B cell (primary cell): ENCODE data around the gene CD33. TPM values are rescaled to one million over a fixed set of nuclear protein-coding genes. Genes with fewer than 3 reads are reported as not detected.

Experiments
- ATAC-seq: fragments of 200-7000 bp; cut with Tn5 transposase; one replicate; pipeline ENCODE4 v1.10.0; 2021; ENCODE audit warnings: low read depth, mild to moderate bottlenecking, moderate number of reproducible peaks, moderate library complexity
- CTCF ChIA-PET: fragments of 350-600 bp; sonication (Branson Sonifier 250); formaldehyde crosslinking; loops from one replicate; lab custom pipeline; 2021; ENCODE audit warnings: antibody characterized with exemption, inconsistent platforms; lab: Charles Lee
- POLR2A ChIA-PET: fragments of 350-600 bp; sonication (Branson Sonifier 250); formaldehyde crosslinking; loops from one replicate; lab custom pipeline; 2021; ENCODE audit warnings: antibody characterized with exemption; lab: Charles Lee
- DNase-seq: peaks from one replicate; pipeline ENCODE4 v3.0.0; 2013
- H2AFZ ChIP-seq: 2 replicates; pipeline ENCODE4 v1.6.1; 2012; ENCODE audit warnings: mild to moderate bottlenecking, low read depth, low read length; ENCODE audit not compliant: insufficient read depth, poor library complexity, severe bottlenecking
- H3K27ac ChIP-seq, 2 donors: 1 replicate in 1 of 2; 2 replicates in 1 of 2; pipeline ENCODE4 v1.5.1; 2012 to 2013; ENCODE audit warnings: low read length in 2 of 2, mild to moderate bottlenecking in 2 of 2, moderate library complexity in 1 of 2
- H3K27me3 ChIP-seq, 4 experiments: fragments of 200-600 bp in 1 of 4; sonication (generic) in 1 of 4; replicated peaks in 1 of 4; 1 replicate in 2 of 4; 2 replicates in 2 of 4; pipeline versions ENCODE4 v1.6.1 to v1.7.0; 2013 to 2016; ENCODE audit warnings: low read length in 3 of 4, mild to moderate bottlenecking in 2 of 4, mixed read lengths in 1 of 4, moderate library complexity in 1 of 4; ENCODE audit not compliant: insufficient read depth in 4 of 4, control insufficient read depth in 3 of 4; ENCODE audit errors: control extremely low read depth in 1 of 4
- H3K36me3 ChIP-seq, 2 experiments: replicated peaks in 1 of 2; 1 replicate in 1 of 2; 2 replicates in 1 of 2; pipeline versions ENCODE4 v1.6.1 to v1.7.1; 2013; ENCODE audit warnings: low read length in 1 of 2; ENCODE audit not compliant: insufficient read depth in 2 of 2, control insufficient read depth in 1 of 2; ENCODE audit errors: control extremely low read depth in 1 of 2, extremely low read depth in 1 of 2
- H3K4me1 ChIP-seq, 2 donors: fragments of 200-600 bp in 1 of 2; sonication (generic) in 1 of 2; 1 replicate in 1 of 2; 2 replicates in 1 of 2; pipeline versions ENCODE4 v1.5.1 to v1.6.1; 2013 to 2017; ENCODE audit warnings: low read length in 2 of 2; ENCODE audit not compliant: control insufficient read depth in 2 of 2, insufficient read depth in 2 of 2
- H3K4me2 ChIP-seq: replicated peaks from 2 replicates; pipeline ENCODE3; 2012; ENCODE audit warnings: mild to moderate bottlenecking, low read depth, low read length; ENCODE audit not compliant: poor library complexity, severe bottlenecking
- H3K4me3 ChIP-seq, 5 experiments: fragments of 200-600 bp in 1 of 5; sonication (generic) in 1 of 5; 1 replicate in 3 of 5; 2 replicates in 2 of 5; pipeline versions ENCODE4 v1.5.1 to v1.7.0; 2011 to 2016; ENCODE audit warnings: low read length in 4 of 5, mild to moderate bottlenecking in 4 of 5, low read depth in 2 of 5, control low read depth in 1 of 5, moderate library complexity in 1 of 5; ENCODE audit not compliant: insufficient read depth in 1 of 5; ENCODE audit errors: control extremely low read depth in 1 of 5, extremely low read depth in 1 of 5
- H3K79me2 ChIP-seq: fragments of 200-600 bp; sonication (generic); one replicate; pipeline ENCODE4 v1.6.0; 2016; ENCODE audit warnings: low read length; ENCODE audit not compliant: control insufficient read depth, insufficient read depth
- H3K9ac ChIP-seq: fragments of 200-600 bp; sonication (generic); 2 replicates; pipeline ENCODE4 v1.6.1; 2017; ENCODE audit warnings: mild to moderate bottlenecking, low read length, moderate library complexity
- H3K9me3 ChIP-seq, 3 donors: one replicate each; pipeline versions ENCODE4 v1.6.1 to v1.7.1; 2013; ENCODE audit warnings: low read length in 2 of 3; ENCODE audit not compliant: control insufficient read depth in 2 of 3, insufficient read depth in 1 of 3; ENCODE audit errors: control extremely low read depth in 1 of 3
- H4K20me1 ChIP-seq: 2 replicates; pipeline ENCODE4 v1.6.0; 2012; ENCODE audit warnings: mild to moderate bottlenecking, low read length; ENCODE audit not compliant: insufficient read depth, control insufficient read depth, poor library complexity, severe bottlenecking
- H3K27ac Mint-ChIP-seq: one replicate; pipeline ENCODE4 v1.8.0; 2021; ENCODE audit warnings: mixed read lengths
- H3K27me3 Mint-ChIP-seq: one replicate; pipeline ENCODE4 v1.8.0; 2021; ENCODE audit warnings: mixed read lengths
- H3K4me1 Mint-ChIP-seq: one replicate; pipeline ENCODE4 v1.8.0; 2021; ENCODE audit warnings: mixed read lengths
- H3K4me3 Mint-ChIP-seq: one replicate; pipeline ENCODE4 v1.8.0; 2021; ENCODE audit warnings: mixed read lengths
- H3K9me3 Mint-ChIP-seq: one replicate; pipeline ENCODE4 v1.8.0; 2022; ENCODE audit warnings: mixed read lengths; ENCODE audit not compliant: insufficient read depth
- CTCF ChIP-seq: fragments of 200-600 bp; IDR thresholded peaks from one replicate; pipeline ENCODE4 v1.8.0; 2022; ENCODE audit warnings: antibody characterized with exemption, mild to moderate bottlenecking
- EZH2 ChIP-seq: IDR thresholded peaks from 2 replicates; pipeline ENCODE4 v1.6.1; 2012; ENCODE audit warnings: borderline replicate concordance, low read depth, mild to moderate bottlenecking, moderate library complexity, low read length; ENCODE audit not compliant: insufficient read depth, poor library complexity, severe bottlenecking
- WGBS: methylation state at CpG from one replicate; pipeline ENCODE4 v1.1.5; 2013; ENCODE audit warnings: missing lambda C conversion rate; ENCODE audit not compliant: insufficient coverage; 5-methylcytosine and 5-hydroxymethylcytosine counted together
- intact Hi-C: fragments of 100-400 bp; cut with micrococcal nuclease; formaldehyde crosslinking; loops from one replicate; pipeline ENCODE4 v1.10.0; 2022
- polyA plus RNA-seq: library from polyadenylated mRNA; depleted of rRNA; stranded (reverse); fragments of >200 nt; gene quantifications from 2 replicates; pipeline ENCODE4 v1.2.3, GENCODE V29; 2012
- total RNA-seq, 2 donors: library from RNA; stranded (reverse); fragments of 120-200 nt in 1 of 2; gene quantifications; 1 replicate in 1 of 2; 2 replicates in 1 of 2; pipeline versions ENCODE4 v1.2.3 to v1.2.4, GENCODE V29; 2013 to 2022

CD33 gene
- total and polyA plus RNA-seq, 2 donors (not counting 1 experiment from before 2014, with no cell fraction given) = 1.3 TPM; not detected in 1

- no peak overlapping the region for H2AFZ ChIP-seq
- H3K27ac Mint-ChIP-seq = no peak overlapping the region
- no peak overlapping the region for H3K4me3 ChIP-seq
- no peaks in the 10 kb centered on the region for H3K9me3 ChIP-seq
- H3K79me2 ChIP-seq = no peaks in the 10 kb centered on the region
- H3K4me3 Mint-ChIP-seq = no peak overlapping the region
- no peaks in the 10 kb centered on the region for H3K4me1 ChIP-seq
- WGBS = 96% methylated on average over 39 of the region's 39 CpGs
- POLR2A ChIA-PET = no interaction called here
- TF ChIP-seq EZH2 (no peak), CTCF (no peak)
- intact Hi-C loops = no loop called here
- H3K27me3 Mint-ChIP-seq = peaks cover 31% of the 10 kb centered on the region
- H3K9ac ChIP-seq = no peak overlapping the region
- peaks cover 0 to 3% (median 0%) of the 10 kb centered on the region in 4 experiments for H3K27me3 ChIP-seq
- H4K20me1 ChIP-seq = no peaks in the 10 kb centered on the region
- no peak for DNase-seq
- no peak overlapping the region for H3K27ac ChIP-seq
- no peaks in the 10 kb centered on the region for H3K36me3 ChIP-seq
- H3K4me2 ChIP-seq = no peak overlapping the region
- ATAC-seq = no peak
- no peaks in the 10 kb centered on the region for H3K9me3 Mint-ChIP-seq
- H3K4me1 Mint-ChIP-seq = no peaks in the 10 kb centered on the region
- CTCF ChIA-PET = no interaction called here
Measured at GRCh38 chr19:51181377-51181912, 43.4 kb upstream of the CD33 start.

GRCh38 chr19:51181913-51182419 lies 42.9 kb upstream of the CD33 start:
- no peaks in the 10 kb centered on the region for H3K9me3 Mint-ChIP-seq
- no peak overlapping the region for H3K27ac ChIP-seq
- no peak for DNase-seq
- no peak overlapping the region for H3K4me3 Mint-ChIP-seq
- H3K4me1 Mint-ChIP-seq = no peaks in the 10 kb centered on the region
- no peaks in the 10 kb centered on the region for H3K36me3 ChIP-seq
- ATAC-seq = no peak
- H3K9me3 ChIP-seq = no peaks in the 10 kb centered on the region
- WGBS = 78% methylated on average over 29 of the region's 31 CpGs
- no peak overlapping the region for H3K4me3 ChIP-seq
- H3K4me2 ChIP-seq = no peak overlapping the region
- TF ChIP-seq EZH2 (no peak), CTCF (no peak)
- H3K9ac ChIP-seq = no peak overlapping the region
- H3K4me1 ChIP-seq = no peaks in the 10 kb centered on the region
- H3K27me3 Mint-ChIP-seq = peaks cover 31% of the 10 kb centered on the region
- no peak overlapping the region for H3K27ac Mint-ChIP-seq
- no peak overlapping the region for H2AFZ ChIP-seq
- intact Hi-C loops = no loop called here
- no peaks in the 10 kb centered on the region for H4K20me1 ChIP-seq
- H3K79me2 ChIP-seq = no peaks in the 10 kb centered on the region
- CTCF ChIA-PET = no interaction called here
- POLR2A ChIA-PET = no interaction called here
- H3K27me3 ChIP-seq = peaks cover 0 to 3% (median 0%) of the 10 kb centered on the region in 4 experiments
